K562 (cell line): Measurements from ENCODE around the gene DKC1. TPM values are rescaled to one million over a fixed set of nuclear protein-coding genes. Genes with fewer than 3 reads are reported as not detected.

ENCODE experiments used
- AFF4 ChIP-seq: sonication (generic); formaldehyde crosslinking; IDR thresholded peaks from 2 replicates; pipeline ENCODE4 v1.8.0; 2023; ENCODE audit warnings: mild to moderate bottlenecking, missing genetic modification reagents
- FOXO4 ChIP-seq: fragments of 450-650 bp; formaldehyde crosslinking; IDR thresholded peaks from 2 replicates; pipeline ENCODE4 v1.4.0; 2020; ENCODE audit warnings: mild to moderate bottlenecking, moderate library complexity
- HNRNPL ChIP-seq: fragments of 200-400 bp; formaldehyde crosslinking; IDR thresholded peaks from 2 replicates; pipeline ENCODE4 v1.6.1; 2017; ENCODE audit warnings: low read depth, mild to moderate bottlenecking, low read length
- ILF3 ChIP-seq: fragments of 450-650 bp; IDR thresholded peaks from 2 replicates; pipeline ENCODE4 v1.6.1; 2018; ENCODE audit warnings: antibody characterized with exemption, mild to moderate bottlenecking, moderate library complexity, borderline replicate concordance
- IRF1 ChIP-seq: sonication (generic); formaldehyde crosslinking; IDR thresholded peaks from 2 replicates; pipeline ENCODE4 v1.8.0; 2022; ENCODE audit warnings: missing genetic modification reagents, mild to moderate bottlenecking, borderline replicate concordance
- NBN ChIP-seq: fragments of 450-650 bp; IDR thresholded peaks from 2 replicates; pipeline ENCODE4 v1.6.1; 2016; ENCODE audit warnings: low read depth, mild to moderate bottlenecking
- NCOA6 ChIP-seq: fragments of 450-650 bp; IDR thresholded peaks from 2 replicates; pipeline ENCODE4 v1.6.1; 2017; ENCODE audit warnings: mild to moderate bottlenecking
- NELFE ChIP-seq: IDR thresholded peaks from 2 replicates; pipeline ENCODE4 v1.6.1; 2011; ENCODE audit warnings: mild to moderate bottlenecking; ENCODE audit not compliant: insufficient read depth, insufficient read length
- NFE2L1 ChIP-seq: fragments of 450-650 bp; IDR thresholded peaks from 2 replicates; pipeline ENCODE4 v1.6.1; 2016; ENCODE audit warnings: missing genetic modification characterization, low read depth, mild to moderate bottlenecking, missing compliant biosample characterization, moderate library complexity, borderline replicate concordance
- NONO ChIP-seq, 2 experiments: fragments of 200-400 bp in 1 of 2; fragments of 450-650 bp in 1 of 2; formaldehyde crosslinking in 1 of 2; IDR thresholded peaks; 2 replicates each; pipeline ENCODE4 v1.6.1; 2017; ENCODE audit warnings: low read depth in 2 of 2, mild to moderate bottlenecking in 2 of 2, moderate library complexity in 2 of 2, low read length in 1 of 2
- POLR3A ChIP-seq: IDR thresholded peaks from 2 replicates; pipeline ENCODE4 v1.6.1; 2011; ENCODE audit warnings: borderline replicate concordance, mild to moderate bottlenecking, moderate library complexity; ENCODE audit not compliant: insufficient read length, insufficient read depth; ENCODE audit errors: extremely low read depth
- RB1 ChIP-seq: fragments of 450-650 bp; IDR thresholded peaks from 2 replicates; pipeline ENCODE4 v1.6.1; 2017; ENCODE audit warnings: low read depth, mild to moderate bottlenecking
- RCOR1 ChIP-seq, 2 experiments: IDR thresholded peaks; 2 replicates each; pipeline ENCODE4 v1.6.1; 2012; ENCODE audit warnings: low read depth in 2 of 2, low read length in 2 of 2, borderline replicate concordance in 1 of 2, improper control_type of control experiment in 1 of 2
- SAFB ChIP-seq: fragments of 200-400 bp; formaldehyde crosslinking; IDR thresholded peaks from 2 replicates; pipeline ENCODE4 v1.6.1; 2017; ENCODE audit warnings: low read depth, low read length, borderline replicate concordance
- SAP30 ChIP-seq: fragments of 200-600 bp; sonication (generic); IDR thresholded peaks from 2 replicates; pipeline ENCODE4 v1.6.1; 2012; ENCODE audit warnings: borderline replicate concordance, low read depth, mild to moderate bottlenecking, moderate library complexity, low read length, control low read depth, inconsistent platforms; ENCODE audit not compliant: insufficient read depth, poor library complexity, severe bottlenecking
- SP1 ChIP-seq: sonication (generic); formaldehyde crosslinking; IDR thresholded peaks from 2 replicates; pipeline ENCODE4 v1.8.1; 2022; ENCODE audit warnings: mild to moderate bottlenecking, missing genetic modification reagents
- ZNF124 ChIP-seq: sonication (generic); formaldehyde crosslinking; IDR thresholded peaks from 2 replicates; pipeline ENCODE4 v1.8.1; 2022; ENCODE audit warnings: missing genetic modification reagents
- ZNF3 ChIP-seq: fragments of 250-450 bp; sonication (Bioruptor Pico); IDR thresholded peaks from 2 replicates; pipeline ENCODE4 v1.5.0; 2021; ENCODE audit warnings: mild to moderate bottlenecking, moderate library complexity
- ZNF75A ChIP-seq: fragments of 450-650 bp; formaldehyde crosslinking; IDR thresholded peaks from 2 replicates; pipeline ENCODE4 v1.4.0; 2020; ENCODE audit warnings: mild to moderate bottlenecking
- ZNF780A ChIP-seq: fragments of 250-450 bp; sonication (Bioruptor Pico); IDR thresholded peaks from 2 replicates; pipeline ENCODE4 v1.5.0; 2021; ENCODE audit warnings: mild to moderate bottlenecking
- polyA plus RNA-seq, 8 experiments: library from polyadenylated mRNA; depleted of rRNA in 4 of 8; stranded (reverse) in 5 of 8; unstranded in 3 of 8; fragments of >200 nt; fragmentation: Nextera tagmentation in 2 of 8; fragmentation: Illumina TruSeq in 1 of 8; extraction: Ambion mirVana in 2 of 8; extraction: Trizol in 1 of 8; gene quantifications; 2 replicates each; pipeline versions ENCODE4 v1.2.1 to v1.2.3, GENCODE V29; 2011 to 2014; ENCODE audit warnings: inconsistent platforms in 1 of 8, missing spikeins in 1 of 8
- total RNA-seq, 7 experiments: library from RNA; depleted of rRNA in 6 of 7; stranded (reverse); fragments of >200 nt in 6 of 7; fragmentation: Illumina TruSeq in 2 of 7; extraction: Trizol in 2 of 7; gene quantifications; 2 replicates each; pipeline versions ENCODE4 v1.2.1 to v1.2.3, GENCODE V29; 2011 to 2021; ENCODE audit warnings: low replicate concordance in 1 of 7

Gene DKC1
- total and polyA plus RNA-seq, 9 of the 15 experiments (the other 6 are each of a cell fraction or from before 2014, with no cell fraction given) = 205 to 313 (median 219) TPM

GRCh38 chrX:154750301-154751202, 12.1 kb upstream of the DKC1 start, which contains the start of gene GAB3 (continued):
- no peak for TF ChIP-seq SAP30
- TF ChIP-seq SAFB = no peak
- no peak for TF ChIP-seq ILF3
- no peak for TF ChIP-seq IRF1
- no peak for TF ChIP-seq SP1
- TF ChIP-seq RCOR1 (IDR thresholded peaks at IDR 0.05; ENCODE audit: borderline replicate concordance in 1 of 2, low read depth in 2 of 2, low read length in 2 of 2) = no peak
- no peak for TF ChIP-seq HNRNPL
- 0 out of 2 replicates have a peak, but pooled peaks have one; percentile 26 for TF ChIP-seq RB1
- no peak for TF ChIP-seq NFE2L1 (tag)
- TF ChIP-seq NONO (IDR thresholded peaks at IDR 0.05; ENCODE audit: low read depth in 2 of 2, low read length in 1 of 2) = peak in 1 of 2 experiments; percentile 52; a peak in 1 of 4 replicates
- TF ChIP-seq ZNF124 = no peak
- no peak for TF ChIP-seq FOXO4 (CRISPR knock-in tag)
- TF ChIP-seq AFF4 (CRISPR knock-in tag) = no peak
- TF ChIP-seq NELFE = no peak
- no peak for TF ChIP-seq ZNF3 (CRISPR knock-in tag)
- no peak for TF ChIP-seq NCOA6
- no peak for TF ChIP-seq ZNF780A (CRISPR knock-in tag)
- no peak for TF ChIP-seq ZNF75A (CRISPR knock-in tag)
- 0 out of 2 replicates have a peak, but pooled peaks have one; percentile 21 for TF ChIP-seq NBN
- no peak for TF ChIP-seq POLR3A
